Measurements from ENCODE around the gene OR8B4.

The OR8B4 gene

GRCh38 chr11:124429599-124429998 lies 4.9 kb upstream of the OR8B4 start:
- TF ChIP-seq POLR2AphosphoS5 (IDR thresholded peaks at IDR 0.05; ENCODE audit: low read depth, low read length) (no peak), TAF1 (IDR thresholded peaks at IDR 0.05; ENCODE audit: borderline replicate concordance, insufficient read depth, low read length) (no peak), SIN3A (IDR thresholded peaks at IDR 0.05; ENCODE audit: borderline replicate concordance, insufficient read depth, low read length) (no peak), FOXP2 (optimal IDR thresholded peaks at IDR 0.05; ENCODE audit: borderline replicate concordance, extremely low read depth, extremely low read length, insufficient read depth) (no peak), REST (IDR thresholded peaks at IDR 0.05; ENCODE audit: insufficient read depth in 1 of 2, low read depth in 2 of 2, low read length in 2 of 2) (no peak)

GRCh38 chr11:124421043-124421442 lies 3.6 kb downstream of the OR8B4 start:
- TF ChIP-seq FOXP2 (optimal IDR thresholded peaks at IDR 0.05; ENCODE audit: borderline replicate concordance, extremely low read depth, extremely low read length, insufficient read depth): no peak
- no peak for TF ChIP-seq TAF1 (IDR thresholded peaks at IDR 0.05; ENCODE audit: borderline replicate concordance, insufficient read depth, low read length)

- TF ChIP-seq SIN3A (IDR thresholded peaks at IDR 0.05; ENCODE audit: borderline replicate concordance, insufficient read depth, low read length) (no peak), FOXP2 (optimal IDR thresholded peaks at IDR 0.05; ENCODE audit: borderline replicate concordance, extremely low read depth, extremely low read length, insufficient read depth) (no peak), POLR2AphosphoS5 (IDR thresholded peaks at IDR 0.05; ENCODE audit: low read depth, low read length) (no peak), REST (IDR thresholded peaks at IDR 0.05; ENCODE audit: insufficient read depth in 1 of 2, low read depth in 2 of 2, low read length in 2 of 2) (no peak), TAF1 (IDR thresholded peaks at IDR 0.05; ENCODE audit: borderline replicate concordance, insufficient read depth, low read length) (no peak)
These were observed 9.2 kb downstream of the OR8B4 start for GRCh38 chr11:124415356-124415923.

GRCh38 chr11:124409906-124410305 lies 14.8 kb downstream of the OR8B4 start:
- TF ChIP-seq POLR2AphosphoS5 (IDR thresholded peaks at IDR 0.05; ENCODE audit: low read depth, low read length): no peak
- TF ChIP-seq REST (IDR thresholded peaks at IDR 0.05; ENCODE audit: insufficient read depth in 1 of 2, low read depth in 2 of 2, low read length in 2 of 2): no peak
- TF ChIP-seq SIN3A (IDR thresholded peaks at IDR 0.05; ENCODE audit: borderline replicate concordance, insufficient read depth, low read length): no peak
- TF ChIP-seq TAF1 (IDR thresholded peaks at IDR 0.05; ENCODE audit: borderline replicate concordance, insufficient read depth, low read length): no peak
- no peak for TF ChIP-seq FOXP2 (optimal IDR thresholded peaks at IDR 0.05; ENCODE audit: borderline replicate concordance, extremely low read depth, extremely low read length, insufficient read depth)

- TF ChIP-seq REST (IDR thresholded peaks at IDR 0.05; ENCODE audit: insufficient read depth in 1 of 2, low read depth in 2 of 2, low read length in 2 of 2): no peak
These were observed 19.1 kb downstream of the OR8B4 start for GRCh38 chr11:124405581-124405980.

All from PFSK-1 (cell line).